A549 (cell line): ENCODE data around the gene OR8G1. TPM values are rescaled to one million over a fixed set of nuclear protein-coding genes. Genes with fewer than 3 reads are reported as not detected.

Experiments used
- ATAC-seq, 2 experiments: fragments of 200-7000 bp in 1 of 2; fragments of >200 bp in 1 of 2; cut with Nextera tagmentation in 1 of 2; cut with Tn5 transposase in 1 of 2; 3 replicates each; pipeline versions ENCODE4 v1.8.0 to v1.9.1; 2018 to 2020; ENCODE audit warnings: mild to moderate bottlenecking in 1 of 2, moderate library complexity in 1 of 2
- CTCF ChIA-PET: fragments of 300-600 bp; sonication (Branson Sonifier 250); formaldehyde crosslinking; extraction: SDS; loops from one replicate; lab custom pipeline; 2021; ENCODE audit warnings: antibody characterized with exemption, inconsistent platforms; lab: Yijun Ruan, JAX
- POLR2A ChIA-PET: fragments of 350-600 bp; formaldehyde crosslinking; extraction: SDS; loops from one replicate; lab custom pipeline; 2021; ENCODE audit warnings: antibody characterized with exemption, inconsistent platforms; lab: Yijun Ruan, JAX
- DNase-seq, 2 experiments: peaks; one replicate each; pipeline versions ENCODE4 v3.0.0 to v3.0.0-alpha.2; 2011 to 2016; ENCODE audit warnings: low read depth in 1 of 2, low spot score in 1 of 2
- FAIRE-seq: peaks from 2 replicates; lab custom pipeline; 2011; peaks lifted over from hg19 to GRCh38; lab: Jason Lieb, UNC
- H3K27ac ChIP-seq, 2 experiments: fragments of >200 bp; sonication (Bioruptor Twin); formaldehyde crosslinking; 3 replicates each; pipeline ENCODE4 v1.5.1; 2016 to 2017
- H3K4me1 ChIP-seq: fragments of >200 bp; sonication (Bioruptor Twin); formaldehyde crosslinking; 3 replicates; pipeline ENCODE4 v1.6.1; 2016
- H3K4me2 ChIP-seq: fragments of >200 bp; sonication (Bioruptor Twin); formaldehyde crosslinking; 3 replicates; pipeline ENCODE4 v1.6.1; 2016
- H3K4me3 ChIP-seq: fragments of >200 bp; sonication (Bioruptor Twin); formaldehyde crosslinking; 3 replicates; pipeline ENCODE4 v1.5.1; 2016
- H3K9me3 ChIP-seq: fragments of >200 bp; sonication (Bioruptor Twin); formaldehyde crosslinking; 3 replicates; pipeline ENCODE4 v1.6.1; 2016
- ATOH8 ChIP-seq: fragments of 250-450 bp; sonication (Bioruptor Pico); IDR thresholded peaks from 2 replicates; pipeline ENCODE4 v1.5.0; 2020; ENCODE audit warnings: low read depth, mild to moderate bottlenecking, moderate library complexity
- BCL3 ChIP-seq: fragments of >200 bp; sonication (Bioruptor Twin); formaldehyde crosslinking; IDR thresholded peaks from 3 replicates; pipeline ENCODE4 v1.6.1; 2016
- CBX2 ChIP-seq: fragments of 200-600 bp; sonication (generic); IDR thresholded peaks from 2 replicates; pipeline ENCODE4 v1.6.1; 2016; ENCODE audit warnings: low read depth, mild to moderate bottlenecking, borderline replicate concordance
- GATA3 ChIP-seq: IDR thresholded peaks from 2 replicates; pipeline ENCODE4 v1.6.1; 2012; ENCODE audit warnings: borderline replicate concordance
- HEYL ChIP-seq: fragments of 250-450 bp; sonication (Bioruptor Pico); IDR thresholded peaks from 2 replicates; pipeline ENCODE4 v1.8.0; 2021; ENCODE audit warnings: mild to moderate bottlenecking, moderate library complexity
- HOXA7 ChIP-seq: fragments of 250-450 bp; sonication (Bioruptor Pico); IDR thresholded peaks from 2 replicates; pipeline ENCODE4 v1.5.0; 2020; ENCODE audit warnings: mild to moderate bottlenecking, moderate library complexity
- HOXB5 ChIP-seq: fragments of 250-450 bp; sonication (Bioruptor Pico); IDR thresholded peaks from 2 replicates; pipeline ENCODE4 v1.5.0; 2020; ENCODE audit warnings: mild to moderate bottlenecking, moderate library complexity
- JUN ChIP-seq, 2 experiments: fragments of >200 bp; sonication (Bioruptor Twin); formaldehyde crosslinking; IDR thresholded peaks; 2 replicates in 1 of 2; 3 replicates in 1 of 2; pipeline ENCODE4 v1.6.1; 2016 to 2017
- MAZ ChIP-seq: fragments of 150-350 bp; IDR thresholded peaks from 2 replicates; pipeline ENCODE4 v1.6.1; 2014; ENCODE audit warnings: antibody characterized with exemption, low read depth, low read length, borderline replicate concordance
- NFE2L2 ChIP-seq: fragments of 150-350 bp; conservative IDR thresholded peaks from 2 replicates; pipeline ENCODE4 v1.6.1; 2014; ENCODE audit warnings: low read length
- NPAS2 ChIP-seq: fragments of 250-450 bp; sonication (Bioruptor Pico); IDR thresholded peaks from 2 replicates; pipeline ENCODE4 v1.8.0; 2022; ENCODE audit warnings: mild to moderate bottlenecking, moderate library complexity, borderline replicate concordance
- NR3C1 ChIP-seq: fragments of >200 bp; sonication (Bioruptor Twin); formaldehyde crosslinking; IDR thresholded peaks from 3 replicates; pipeline ENCODE4 v1.6.1; 2017
- POLR2AphosphoS2 ChIP-seq: conservative IDR thresholded peaks from 2 replicates; pipeline ENCODE4 v1.6.1; 2012; ENCODE audit warnings: low read length, improper control_type of control experiment, inconsistent platforms
- RAD21 ChIP-seq, 2 experiments: fragments of >200 bp in 1 of 2; sonication (Bioruptor Twin) in 1 of 2; formaldehyde crosslinking in 1 of 2; IDR thresholded peaks in 1 of 2; conservative IDR thresholded peaks in 1 of 2; 2 replicates in 1 of 2; 3 replicates in 1 of 2; pipeline ENCODE4 v1.6.1; 2012 to 2018; ENCODE audit warnings: inconsistent platforms in 1 of 2
- RCOR1 ChIP-seq: fragments of 150-350 bp; IDR thresholded peaks from 2 replicates; pipeline ENCODE4 v1.6.1; 2014; ENCODE audit warnings: antibody characterized with exemption, low read length, low read depth
- SREBF2 ChIP-seq: fragments of 450-650 bp; IDR thresholded peaks from 2 replicates; pipeline ENCODE4 v1.6.1; 2014; ENCODE audit warnings: mild to moderate bottlenecking, moderate library complexity
- TFCP2L1 ChIP-seq: fragments of 250-450 bp; sonication (Bioruptor Pico); IDR thresholded peaks from 2 replicates; pipeline ENCODE4 v1.5.0; 2021; ENCODE audit warnings: mild to moderate bottlenecking
- TP53 ChIP-seq: fragments of 250-450 bp; sonication (Bioruptor Pico); IDR thresholded peaks from 2 replicates; pipeline ENCODE4 v1.5.0; 2021; ENCODE audit warnings: mild to moderate bottlenecking, moderate library complexity
- USF2 ChIP-seq: fragments of 450-650 bp; IDR thresholded peaks from 2 replicates; pipeline ENCODE4 v1.6.1; 2014; ENCODE audit warnings: antibody characterized with exemption
- WGBS: methylation state at CpG from one replicate; pipeline ENCODE4 v1.1.6; 2017; ENCODE audit errors: missing lambda C conversion rate; 5-methylcytosine and 5-hydroxymethylcytosine counted together
- polyA plus RNA-seq, 4 experiments: library from polyadenylated mRNA; depleted of rRNA in 3 of 4; stranded (reverse); fragments of >200 nt; fragmentation: RNase III in 1 of 4; extraction: RNeasy Plus Mini Kit Qiagen cat#74134 plus additional on column Dnase treatment in 1 of 4; gene quantifications; 2 replicates in 3 of 4; 3 replicates in 1 of 4; pipeline ENCODE4 v1.2.3, GENCODE V29; 2011 to 2017

Gene OR8G1
- polyA plus RNA-seq, 2 of the 4 experiments (the other 2 are of a cell fraction), result not detected

- FAIRE-seq (no peak), DNase-seq (no peak), ATAC-seq (no peak)
- TF ChIP-seq BCL3 (no peak), ATOH8 (CRISPR knock-in tag) (no peak), SREBF2 (no peak)
- Histone ChIP-seq H3K4me2 (no peak overlapping the region), H3K27ac (no peak overlapping the region), H3K4me1 (no peaks in the 10 kb centered on the region), H3K4me3 (no peak overlapping the region), H3K9me3 (no peaks in the 10 kb centered on the region)
- CTCF ChIA-PET, result no interaction called here
- WGBS, result 0% methylated on average over 1 of the region's 6 CpGs
- POLR2A ChIA-PET, result no interaction called here
Observed at GRCh38 chr11:124209824-124210357, 31.0 kb upstream of the OR8G1 start.

GRCh38 chr11:124210421-124210820 lies 30.5 kb upstream of the OR8G1 start:
- no peak for TF ChIP-seq NR3C1
- TF ChIP-seq RAD21 (conservative IDR thresholded peaks at IDR 0.05 in 1 of 2, IDR thresholded peaks at IDR 0.05 in 1 of 2), result no peak
- H3K4me1 ChIP-seq, result no peaks in the 10 kb centered on the region
- H3K4me2 ChIP-seq, result no peak overlapping the region
- CTCF ChIA-PET, result no interaction called here
- WGBS, result no CpG with 5 or more reads among the region's 5 CpGs
- POLR2A ChIA-PET, result no interaction called here
- DNase-seq (no peak), ATAC-seq (no peak), FAIRE-seq (no peak)
- no peak overlapping the region for H3K4me3 ChIP-seq
- H3K9me3 ChIP-seq, result no peaks in the 10 kb centered on the region
- H3K27ac ChIP-seq, result no peak overlapping the region

GRCh38 chr11:124211321-124211720 lies 29.6 kb upstream of the OR8G1 start:
- ChIA-PET CTCF (no interaction called here), POLR2A (no interaction called here)
- no peaks in the 10 kb centered on the region for H3K9me3 ChIP-seq
- no peak for FAIRE-seq
- no peak for TF ChIP-seq GATA3
- TF ChIP-seq HEYL (CRISPR knock-in tag), result no peak
- TF ChIP-seq POLR2AphosphoS2, result no peak
- TF ChIP-seq NPAS2 (CRISPR knock-in tag), result no peak
- TF ChIP-seq MAZ, result no peak
- TF ChIP-seq CBX2, result no peak
- TF ChIP-seq TP53 (CRISPR knock-in tag), result no peak
- TF ChIP-seq ATOH8 (CRISPR knock-in tag), result no peak
- TF ChIP-seq RCOR1, result no peak
- no peak for TF ChIP-seq USF2
- TF ChIP-seq NFE2L2, result no peak
- TF ChIP-seq JUN (IDR thresholded peaks at IDR 0.05), result no peak
- TF ChIP-seq SREBF2, result no peak
- TF ChIP-seq HOXA7, result no peak
- DNase-seq, result no peak
- no peak overlapping the region for H3K4me2 ChIP-seq
- no peak overlapping the region for H3K4me3 ChIP-seq
- no peak for ATAC-seq
- no peaks in the 10 kb centered on the region for H3K4me1 ChIP-seq
- no peak overlapping the region for H3K27ac ChIP-seq

- H3K27ac ChIP-seq, result no peak overlapping the region
- H3K9me3 ChIP-seq, result no peaks in the 10 kb centered on the region
- no peak overlapping the region for H3K4me2 ChIP-seq
- WGBS, result 15% methylated on average over 3 of the region's 3 CpGs
- H3K4me1 ChIP-seq, result no peaks in the 10 kb centered on the region
- DNase-seq, result no peak
- ChIA-PET CTCF (no interaction called here), POLR2A (no interaction called here)
- no peak overlapping the region for H3K4me3 ChIP-seq
- no peak for TF ChIP-seq TFCP2L1
- no peak for TF ChIP-seq POLR2AphosphoS2
- no peak for TF ChIP-seq JUN (IDR thresholded peaks at IDR 0.05)
- no peak for TF ChIP-seq HOXB5 (CRISPR knock-in tag)
- TF ChIP-seq, all 56 proteins: peak for 0
- FAIRE-seq (no peak), ATAC-seq (no peak)
Observed at GRCh38 chr11:124214027-124214426, 26.9 kb upstream of the OR8G1 start.
